NB4 (cell line): ENCODE data around the gene LIF.
A peak's percentile ranks its signal among the peaks of the same experiment; 100 is the strongest.

Experiments
- DNase-seq: peaks from one replicate; pipeline ENCODE4 v3.0.0; 2010; ENCODE audit warnings: low read depth
- H3K4me3 ChIP-seq: one replicate; pipeline ENCODE4 v1.5.1; 2011; ENCODE audit warnings: mild to moderate bottlenecking, low read depth, low read length, moderate library complexity
- CTCF ChIP-seq: IDR thresholded peaks from one replicate; pipeline ENCODE4 v1.5.1; 2012; ENCODE audit warnings: low read depth, low read length
- MAX ChIP-seq: IDR thresholded peaks from 2 replicates; pipeline ENCODE4 v1.6.1; 2011; ENCODE audit warnings: low read depth, low read length
- MYC ChIP-seq: IDR thresholded peaks from 2 replicates; pipeline ENCODE4 v1.6.1; 2011; ENCODE audit warnings: low read depth, low read length
- POLR2A ChIP-seq: IDR thresholded peaks from 2 replicates; pipeline ENCODE4 v1.6.1; 2011; ENCODE audit warnings: mild to moderate bottlenecking; ENCODE audit not compliant: insufficient read length; ENCODE audit errors: extremely low read depth

The LIF gene

GRCh38 chr22:30253205-30253852 is 6.8 kb upstream of the LIF start:
- no peak for TF ChIP-seq MAX
- no peak for TF ChIP-seq POLR2A
- no peak for TF ChIP-seq MYC
- no peak for TF ChIP-seq CTCF
- H3K4me3 ChIP-seq = no peak overlapping the region
- DNase-seq = peak; percentile 47

DNA sequence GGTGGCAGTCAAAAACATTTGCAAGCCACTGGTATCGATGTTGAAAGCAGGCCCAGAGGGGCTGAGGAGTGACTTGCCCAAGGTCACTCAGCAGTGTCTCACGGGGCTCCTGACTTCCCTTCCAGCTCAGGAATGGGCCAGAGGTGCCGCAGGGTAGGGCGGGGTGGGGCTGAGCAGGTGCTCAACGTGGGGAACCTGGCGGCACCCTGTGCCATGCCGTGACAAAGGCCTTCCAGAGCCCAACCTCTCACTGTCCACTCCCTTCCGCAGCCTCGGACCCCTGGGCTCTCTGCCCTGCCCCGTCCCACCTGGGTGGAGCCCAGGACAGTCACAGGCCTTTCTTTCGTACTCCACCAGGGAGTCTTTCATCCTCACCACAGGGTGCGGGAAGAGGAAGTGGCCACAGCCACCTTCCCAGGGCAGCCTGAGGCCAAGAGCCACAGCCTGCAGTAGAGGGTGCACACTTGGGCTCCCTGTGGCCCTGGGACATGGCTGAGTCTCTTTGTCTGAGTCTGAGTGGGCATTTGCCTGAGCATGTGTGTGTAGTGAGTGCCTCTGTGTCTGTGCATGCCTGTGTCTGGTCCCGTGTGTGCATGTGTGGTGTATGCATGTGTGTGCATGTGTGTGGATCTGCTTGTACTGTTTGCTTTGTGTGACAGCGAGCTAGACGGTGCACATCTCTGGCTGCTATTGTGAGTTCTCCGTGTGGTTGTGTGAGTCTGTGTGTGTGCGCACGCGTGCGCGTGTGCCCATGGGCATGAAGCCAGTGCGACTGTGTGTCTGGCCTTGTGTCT is 6.0 kb upstream of the LIF start:
- TF ChIP-seq CTCF (no peak), MAX (peak; percentile 59), MYC (no peak), POLR2A (no peak)
- H3K4me3 ChIP-seq = no peak overlapping the region
- peak; percentile 80 for DNase-seq

- DNase-seq = no peak
- no peak overlapping the region for H3K4me3 ChIP-seq
- TF ChIP-seq POLR2A = no peak
- TF ChIP-seq MAX = no peak
- no peak for TF ChIP-seq CTCF
- no peak for TF ChIP-seq MYC
These were observed 5.2 kb upstream of the LIF start for GRCh38 chr22:30251711-30252110.

DNA sequence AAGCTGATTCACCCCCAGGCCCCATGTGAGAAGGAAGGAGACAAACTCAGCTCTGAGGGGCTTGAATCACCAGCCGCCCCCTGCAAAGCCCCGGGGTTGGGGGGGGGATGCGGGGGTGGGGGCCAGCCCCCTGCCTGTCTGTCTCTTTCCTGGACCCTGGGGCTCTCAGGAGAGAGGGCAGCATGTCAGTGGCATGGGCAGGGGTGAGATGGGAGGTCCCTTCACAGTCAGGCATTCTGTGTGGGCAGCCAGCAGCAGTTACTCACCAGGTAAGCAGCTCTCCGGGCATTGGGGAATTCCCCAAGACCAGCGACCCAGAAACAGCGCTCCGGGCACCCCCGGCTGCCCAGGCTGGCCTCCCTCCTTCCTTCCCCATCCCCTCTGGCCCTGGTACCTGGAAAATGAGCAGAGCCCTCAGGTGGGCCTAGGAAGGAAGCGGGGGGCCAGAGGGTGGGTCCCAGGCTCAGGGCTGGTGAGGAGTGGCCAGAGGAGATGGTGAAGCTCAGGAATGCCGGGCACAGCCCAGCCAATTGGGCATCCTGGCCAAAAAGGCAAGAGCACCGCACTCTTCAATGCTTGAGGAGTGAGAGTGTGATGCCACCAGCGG is 4.2 kb upstream of the LIF start:
- TF ChIP-seq CTCF (no peak), POLR2A (no peak), MAX (no peak), MYC (no peak)
- no peak for DNase-seq
- H3K4me3 ChIP-seq = no peak overlapping the region

DNA sequence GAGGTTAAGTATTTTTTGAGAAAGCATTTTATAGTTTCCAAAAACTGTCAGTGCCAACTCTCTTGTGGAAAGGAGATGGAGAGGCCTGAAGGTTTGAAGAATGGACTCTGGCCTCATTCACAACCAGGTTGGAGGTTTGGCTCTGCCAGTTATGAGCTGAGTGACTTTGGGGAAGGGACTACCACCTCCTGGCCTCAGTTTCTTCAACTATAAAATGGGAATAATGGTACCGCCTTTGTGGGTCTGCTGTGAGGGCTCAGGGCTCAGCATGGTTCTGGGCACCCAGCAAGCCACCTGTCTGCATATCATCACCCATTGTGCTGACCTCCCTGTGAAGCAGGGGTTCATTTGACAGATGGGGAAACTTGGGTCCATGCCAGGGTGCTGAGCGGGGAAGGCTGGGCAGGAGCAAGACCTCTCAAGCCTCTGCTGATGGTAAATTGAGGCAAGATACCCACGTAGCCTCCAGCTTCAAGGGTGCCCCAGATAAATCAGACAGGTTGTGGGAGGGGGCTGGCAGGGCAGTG is 3.5 kb upstream of the LIF start:
- no peak overlapping the region for H3K4me3 ChIP-seq
- no peak for DNase-seq
- TF ChIP-seq POLR2A (no peak), MYC (no peak), CTCF (no peak), MAX (no peak)
